ENCODE results near the gene RASSF5.

DNA sequence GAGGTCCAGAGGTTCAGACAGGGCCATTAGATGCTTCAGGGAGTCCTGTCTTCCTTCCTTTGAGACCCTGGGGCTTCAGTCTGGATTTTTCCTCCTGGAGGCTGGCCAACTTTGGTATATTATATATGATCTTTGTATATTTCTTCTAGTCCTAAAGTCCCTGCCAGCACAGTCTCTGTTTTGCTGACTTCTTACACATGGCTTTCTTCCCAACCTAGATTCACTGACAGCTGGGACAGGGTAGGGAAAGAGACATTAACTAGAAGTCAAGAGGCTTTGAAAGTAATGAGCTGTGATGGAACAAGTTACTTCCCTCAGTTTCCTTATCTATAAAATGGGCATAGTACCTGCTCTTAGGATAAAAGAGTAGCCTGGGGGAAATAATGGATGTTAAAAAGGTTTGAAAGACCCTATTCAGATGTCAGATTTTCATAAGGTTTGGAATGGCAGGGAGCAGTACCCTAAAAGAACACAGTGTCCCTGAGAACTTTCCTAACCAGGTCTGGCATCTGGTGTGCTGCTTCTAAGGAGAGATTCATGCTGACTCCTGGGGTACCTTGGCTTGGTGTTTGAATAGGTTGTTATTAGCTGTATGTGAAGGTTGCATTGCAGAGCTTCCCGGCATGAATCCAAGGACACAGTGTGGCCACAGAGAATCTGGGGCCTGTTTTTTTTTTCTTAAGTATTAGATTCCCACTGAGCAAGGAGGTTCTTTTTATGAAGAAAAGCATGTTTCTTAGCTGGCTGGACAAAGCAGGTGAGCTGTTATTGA, 47.6 kb downstream of the RASSF5 start:
- TF ChIP-seq, protein P1, sequence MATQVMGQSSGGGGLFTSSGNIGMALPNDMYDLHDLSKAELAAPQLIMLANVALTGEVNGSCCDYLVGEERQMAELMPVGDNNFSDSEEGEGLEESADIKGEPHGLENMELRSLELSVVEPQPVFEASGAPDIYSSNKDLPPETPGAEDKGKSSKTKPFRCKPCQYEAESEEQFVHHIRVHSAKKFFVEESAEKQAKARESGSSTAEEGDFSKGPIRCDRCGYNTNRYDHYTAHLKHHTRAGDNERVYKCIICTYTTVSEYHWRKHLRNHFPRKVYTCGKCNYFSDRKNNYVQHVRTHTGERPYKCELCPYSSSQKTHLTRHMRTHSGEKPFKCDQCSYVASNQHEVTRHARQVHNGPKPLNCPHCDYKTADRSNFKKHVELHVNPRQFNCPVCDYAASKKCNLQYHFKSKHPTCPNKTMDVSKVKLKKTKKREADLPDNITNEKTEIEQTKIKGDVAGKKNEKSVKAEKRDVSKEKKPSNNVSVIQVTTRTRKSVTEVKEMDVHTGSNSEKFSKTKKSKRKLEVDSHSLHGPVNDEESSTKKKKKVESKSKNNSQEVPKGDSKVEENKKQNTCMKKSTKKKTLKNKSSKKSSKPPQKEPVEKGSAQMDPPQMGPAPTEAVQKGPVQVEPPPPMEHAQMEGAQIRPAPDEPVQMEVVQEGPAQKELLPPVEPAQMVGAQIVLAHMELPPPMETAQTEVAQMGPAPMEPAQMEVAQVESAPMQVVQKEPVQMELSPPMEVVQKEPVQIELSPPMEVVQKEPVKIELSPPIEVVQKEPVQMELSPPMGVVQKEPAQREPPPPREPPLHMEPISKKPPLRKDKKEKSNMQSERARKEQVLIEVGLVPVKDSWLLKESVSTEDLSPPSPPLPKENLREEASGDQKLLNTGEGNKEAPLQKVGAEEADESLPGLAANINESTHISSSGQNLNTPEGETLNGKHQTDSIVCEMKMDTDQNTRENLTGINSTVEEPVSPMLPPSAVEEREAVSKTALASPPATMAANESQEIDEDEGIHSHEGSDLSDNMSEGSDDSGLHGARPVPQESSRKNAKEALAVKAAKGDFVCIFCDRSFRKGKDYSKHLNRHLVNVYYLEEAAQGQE (IDR thresholded peaks at IDR 0.05; ENCODE audit: unreplicated experiment) = no peak
- TF ChIP-seq POLR2AphosphoS5 (IDR thresholded peaks at IDR 0.05; ENCODE audit: low read depth) (no peak), EZH2phosphoT487 (IDR thresholded peaks at IDR 0.05; ENCODE audit: unreplicated experiment) (no peak), CREB1 (CRISPR knock-in tag; IDR thresholded peaks at IDR 0.05; ENCODE audit: low read depth) (no peak)
- TF ChIP-seq, protein P2, sequence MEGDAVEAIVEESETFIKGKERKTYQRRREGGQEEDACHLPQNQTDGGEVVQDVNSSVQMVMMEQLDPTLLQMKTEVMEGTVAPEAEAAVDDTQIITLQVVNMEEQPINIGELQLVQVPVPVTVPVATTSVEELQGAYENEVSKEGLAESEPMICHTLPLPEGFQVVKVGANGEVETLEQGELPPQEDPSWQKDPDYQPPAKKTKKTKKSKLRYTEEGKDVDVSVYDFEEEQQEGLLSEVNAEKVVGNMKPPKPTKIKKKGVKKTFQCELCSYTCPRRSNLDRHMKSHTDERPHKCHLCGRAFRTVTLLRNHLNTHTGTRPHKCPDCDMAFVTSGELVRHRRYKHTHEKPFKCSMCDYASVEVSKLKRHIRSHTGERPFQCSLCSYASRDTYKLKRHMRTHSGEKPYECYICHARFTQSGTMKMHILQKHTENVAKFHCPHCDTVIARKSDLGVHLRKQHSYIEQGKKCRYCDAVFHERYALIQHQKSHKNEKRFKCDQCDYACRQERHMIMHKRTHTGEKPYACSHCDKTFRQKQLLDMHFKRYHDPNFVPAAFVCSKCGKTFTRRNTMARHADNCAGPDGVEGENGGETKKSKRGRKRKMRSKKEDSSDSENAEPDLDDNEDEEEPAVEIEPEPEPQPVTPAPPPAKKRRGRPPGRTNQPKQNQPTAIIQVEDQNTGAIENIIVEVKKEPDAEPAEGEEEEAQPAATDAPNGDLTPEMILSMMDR (conservative IDR thresholded peaks at IDR 0.05; ENCODE audit: low read depth in 2 of 2) = no peak
- TF ChIP-seq, protein P3, sequence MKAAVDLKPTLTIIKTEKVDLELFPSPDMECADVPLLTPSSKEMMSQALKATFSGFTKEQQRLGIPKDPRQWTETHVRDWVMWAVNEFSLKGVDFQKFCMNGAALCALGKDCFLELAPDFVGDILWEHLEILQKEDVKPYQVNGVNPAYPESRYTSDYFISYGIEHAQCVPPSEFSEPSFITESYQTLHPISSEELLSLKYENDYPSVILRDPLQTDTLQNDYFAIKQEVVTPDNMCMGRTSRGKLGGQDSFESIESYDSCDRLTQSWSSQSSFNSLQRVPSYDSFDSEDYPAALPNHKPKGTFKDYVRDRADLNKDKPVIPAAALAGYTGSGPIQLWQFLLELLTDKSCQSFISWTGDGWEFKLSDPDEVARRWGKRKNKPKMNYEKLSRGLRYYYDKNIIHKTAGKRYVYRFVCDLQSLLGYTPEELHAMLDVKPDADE (IDR thresholded peaks at IDR 0.05) = no peak
